GM18502 (cell line): ENCODE data around the gene ACAN.

ENCODE experiments used
- ATAC-seq: cut with Tn5 transposase; IDR thresholded peaks from one replicate; pipeline ENCODE4 v1.9.1; 2021; ENCODE audit warnings: mild to moderate bottlenecking; ENCODE audit not compliant: unreplicated experiment, poor library complexity

ACAN gene

DNA sequence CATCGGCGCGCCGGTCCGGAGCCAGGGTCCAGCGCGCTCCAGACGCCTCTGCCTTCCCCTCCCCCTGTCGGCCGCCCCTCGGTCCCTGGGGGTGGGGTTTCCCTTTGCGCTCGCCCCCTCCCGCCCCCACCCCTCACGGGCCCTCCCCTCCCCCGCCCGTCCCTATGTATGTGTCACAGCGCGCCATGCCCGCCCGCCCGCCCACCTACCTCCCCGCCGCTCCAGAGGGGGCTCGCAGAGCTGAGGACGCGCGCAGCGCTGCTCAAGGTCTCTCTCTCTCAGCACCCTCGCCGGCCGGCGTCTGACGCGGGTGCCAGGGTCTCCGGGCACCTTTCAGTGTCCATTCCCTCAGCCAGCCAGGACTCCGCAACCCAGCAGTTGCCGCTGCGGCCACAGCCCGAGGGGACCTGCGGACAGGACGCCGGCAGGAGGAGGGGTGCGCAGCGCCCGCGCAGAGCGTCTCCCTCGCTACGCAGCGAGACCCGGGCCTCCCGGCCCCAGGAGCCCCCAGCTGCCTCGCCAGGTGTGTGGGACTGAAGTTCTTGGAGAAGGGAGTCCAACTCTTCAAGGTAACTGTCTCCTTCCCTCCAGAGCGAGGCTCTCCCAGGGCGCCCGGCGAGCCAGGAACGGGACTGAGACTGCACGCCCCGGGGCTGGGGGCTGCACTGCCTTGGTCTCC, at the start of gene ACAN:
TSS of gene ACAN (plus strand) at position 196 of the 679 bp plus-strand sequence. CDS start 32,771 bp downstream, outside the sequence.
- ATAC-seq = no peak

DNA sequence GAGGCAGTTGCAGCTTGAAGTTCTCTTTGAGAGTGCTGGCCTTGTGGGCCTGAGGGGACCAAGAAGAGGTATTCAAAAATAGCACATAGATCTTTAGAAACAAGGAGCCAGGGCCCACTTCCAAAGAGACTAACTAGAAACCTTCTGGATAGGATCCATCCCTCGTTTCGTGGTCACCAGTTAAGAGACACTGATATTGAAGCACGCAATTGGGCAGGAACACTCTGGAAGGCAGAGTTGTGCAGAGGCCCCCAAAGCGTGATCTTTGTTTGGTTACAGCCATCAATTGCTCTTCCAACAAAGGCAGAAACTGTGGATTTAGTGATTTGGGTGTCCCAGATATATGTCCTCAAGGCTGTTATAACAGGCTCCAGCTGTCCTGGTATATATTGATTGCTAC, 46.7 kb upstream of the ACAN start:
- no peak for ATAC-seq

DNA sequence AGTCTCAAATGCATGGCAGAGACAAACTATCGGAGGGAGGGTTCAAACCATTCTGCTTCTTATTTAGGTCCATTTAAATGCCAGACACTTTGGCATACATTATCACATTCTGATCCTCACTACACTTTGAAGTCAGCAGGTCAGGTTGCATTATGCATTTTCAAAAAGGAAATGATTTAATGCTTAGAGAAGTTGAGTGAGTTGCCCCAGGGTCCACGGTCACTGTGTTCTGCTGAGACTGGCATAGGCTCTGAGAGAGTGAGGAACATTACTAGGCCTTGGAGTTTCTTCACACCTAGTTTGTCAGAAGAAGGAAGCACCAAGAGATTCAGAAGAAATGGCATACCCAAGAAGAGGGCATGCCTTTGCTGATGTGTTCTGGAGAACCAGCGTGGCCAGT, 46.3 kb upstream of the ACAN start:
- ATAC-seq = no peak

DNA sequence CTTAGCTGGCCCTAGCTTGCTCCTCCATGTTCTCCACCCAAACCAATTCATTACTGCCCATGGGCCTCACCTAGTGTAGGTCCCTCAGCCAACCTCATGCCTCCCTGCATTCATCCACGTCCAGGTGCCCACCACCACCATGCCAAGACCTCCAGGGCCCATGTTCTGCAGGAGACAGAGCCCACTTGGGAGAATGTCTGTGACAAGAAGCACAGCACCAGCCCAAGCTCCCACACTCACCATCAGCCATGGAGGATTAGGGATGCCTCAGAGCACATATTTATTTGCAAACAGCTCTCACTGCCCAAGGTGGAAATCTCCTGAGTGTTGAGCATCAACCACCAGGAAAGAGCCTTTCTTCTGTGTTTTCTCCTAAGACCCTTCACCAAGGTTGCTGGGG, 43.4 kb upstream of the ACAN start:
- no peak for ATAC-seq

DNA sequence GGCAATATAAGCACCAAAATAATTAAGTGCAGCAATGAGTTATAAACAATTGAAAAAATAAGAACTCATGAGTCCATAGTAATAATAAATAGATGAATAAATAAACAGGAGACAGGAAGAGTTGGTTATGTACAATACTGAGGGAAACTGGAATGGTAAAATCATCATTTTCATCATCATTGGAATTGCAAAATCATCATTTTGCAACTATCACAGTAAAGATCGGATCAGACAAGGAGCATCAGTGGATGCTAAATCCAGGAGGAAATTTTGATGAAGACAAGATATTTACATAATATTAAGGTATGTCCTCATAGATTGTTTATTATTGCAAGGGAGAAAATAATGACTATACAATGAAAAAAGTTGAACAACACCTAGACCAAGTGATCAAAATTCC, 38.8 kb upstream of the ACAN start:
- ATAC-seq = no peak

DNA sequence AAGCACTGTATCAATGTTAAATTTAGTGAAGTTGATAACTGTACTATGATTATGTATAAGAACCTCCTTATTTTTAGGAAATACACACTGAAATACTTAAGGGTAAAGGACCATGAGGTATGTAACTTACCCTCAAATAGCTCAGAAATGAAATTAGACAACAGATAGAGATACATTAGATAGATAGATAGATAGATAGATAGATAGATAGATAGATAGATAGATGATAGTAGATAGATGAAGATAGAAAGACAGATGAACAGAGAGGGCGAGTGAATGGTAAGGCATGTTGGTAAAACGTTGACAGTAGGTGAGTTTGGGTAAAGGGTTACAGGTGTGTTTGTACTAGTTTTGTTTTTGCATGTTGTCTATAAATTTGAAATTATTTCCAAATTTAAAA, 38.0 kb upstream of the ACAN start:
- ATAC-seq = no peak

DNA sequence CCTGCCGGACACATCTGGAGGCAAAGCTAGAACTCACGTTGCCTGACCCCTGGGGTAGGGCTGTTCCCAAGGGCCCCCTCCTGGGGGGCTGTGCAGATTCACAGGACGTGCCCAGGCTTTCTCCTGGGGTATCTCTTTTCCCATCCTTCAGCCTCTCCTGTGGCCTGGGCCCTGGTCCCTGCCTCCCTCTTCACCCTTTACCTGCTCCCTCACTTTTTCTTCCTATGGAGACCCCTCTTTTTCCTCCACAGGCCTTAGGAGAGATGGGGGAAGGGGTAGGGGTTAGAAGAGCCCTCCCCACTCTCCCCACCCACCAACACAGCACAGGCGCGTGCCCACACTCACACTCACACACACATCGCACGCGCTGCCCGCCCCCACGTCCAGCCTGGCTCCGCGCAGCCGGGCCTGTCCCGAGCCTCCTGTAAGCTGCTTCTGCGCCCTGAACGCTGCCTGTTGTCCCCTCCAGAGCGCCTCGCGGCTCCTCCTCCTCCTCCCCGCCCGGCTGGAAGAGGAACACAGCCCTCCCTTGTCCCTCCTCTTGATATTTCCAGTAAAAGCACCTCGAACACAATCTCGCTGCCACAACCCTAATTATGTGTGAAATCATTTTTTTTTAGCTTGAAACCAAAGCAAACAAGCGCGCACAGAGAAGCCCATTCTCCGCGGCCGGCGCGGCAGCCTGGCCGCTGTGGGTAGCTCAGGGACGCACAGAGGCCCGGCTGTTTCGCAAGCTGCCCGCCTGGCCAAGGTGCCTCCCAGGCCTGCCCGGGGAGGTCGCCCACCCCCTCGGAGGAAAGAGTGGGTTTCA, 33.9 kb upstream of the ACAN start:
- ATAC-seq = no peak

DNA sequence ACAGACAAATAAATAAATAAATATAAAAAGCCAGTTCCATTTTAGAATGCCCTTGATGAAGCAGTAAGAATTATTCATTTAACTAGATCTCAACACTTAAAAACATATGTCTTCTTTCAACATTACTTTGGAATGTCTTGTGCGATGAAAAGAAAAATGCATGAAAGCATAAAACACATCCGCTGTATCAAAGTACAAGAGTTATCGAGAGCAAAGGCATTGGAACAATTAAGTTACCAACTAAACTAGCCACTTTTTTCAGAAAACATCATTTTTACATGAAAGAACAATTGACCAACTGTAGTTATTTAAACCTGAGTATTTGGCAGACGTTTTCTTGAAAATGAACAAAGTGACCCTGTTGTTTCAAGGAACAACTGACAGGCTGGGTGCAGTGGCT, 27.5 kb upstream of the ACAN start:
- no peak for ATAC-seq

DNA sequence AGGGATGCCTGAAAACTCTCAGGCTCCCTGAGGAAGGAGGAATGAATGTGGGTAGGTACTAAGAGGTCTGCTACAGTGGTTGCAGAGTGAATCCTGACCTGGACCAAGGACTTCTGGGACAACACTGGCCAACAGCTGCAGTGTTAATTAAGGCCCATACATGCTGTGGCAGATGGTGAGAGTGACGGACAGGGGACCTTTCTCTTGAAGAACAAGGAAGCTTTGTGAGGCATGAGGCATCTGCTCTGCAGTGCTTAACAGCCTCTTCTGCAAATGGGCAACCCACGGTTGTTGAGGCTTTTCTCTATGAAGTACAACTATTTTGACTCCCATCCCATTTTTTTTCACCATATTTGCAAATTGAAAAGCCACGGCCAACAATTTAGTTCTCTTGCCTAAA, 26.6 kb upstream of the ACAN start:
- ATAC-seq = no peak

DNA sequence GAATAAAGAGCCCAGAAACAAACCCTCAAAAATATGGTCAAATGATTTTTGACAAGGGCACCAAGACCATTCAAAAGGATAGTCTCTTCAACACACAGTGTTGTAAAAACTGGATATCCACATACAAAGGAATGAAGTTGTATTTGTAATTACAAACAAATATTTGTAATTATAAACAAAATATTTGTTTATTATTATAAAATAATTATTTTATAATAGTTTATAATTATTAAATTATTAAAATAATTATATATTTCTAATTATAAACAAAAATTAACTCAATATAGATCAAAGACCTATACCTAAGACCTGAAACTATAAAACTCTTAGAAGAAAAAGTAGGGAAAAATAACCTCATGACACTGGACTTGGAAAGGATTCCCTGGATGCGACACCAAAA, 23.3 kb upstream of the ACAN start:
- no peak for ATAC-seq

DNA sequence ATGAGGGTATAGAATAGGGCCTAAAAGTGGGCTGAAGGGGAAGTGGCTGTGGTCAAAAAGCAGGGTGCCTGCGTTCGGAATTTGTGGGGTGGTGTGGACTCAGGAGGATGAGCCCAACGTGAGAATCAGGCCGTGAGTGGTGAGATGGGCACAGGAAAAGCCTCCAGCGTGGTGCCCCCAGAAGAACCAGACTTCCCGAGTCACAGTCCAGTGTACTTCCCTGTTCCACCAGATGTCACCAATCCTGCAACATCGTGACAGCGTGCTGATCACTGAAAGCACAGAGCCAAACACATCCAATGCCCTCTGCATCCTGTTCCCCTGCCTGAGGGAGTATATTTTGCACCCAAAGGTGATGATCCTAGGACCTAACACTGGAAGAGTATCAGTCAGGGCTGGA, 20.8 kb upstream of the ACAN start:
- no peak for ATAC-seq

DNA sequence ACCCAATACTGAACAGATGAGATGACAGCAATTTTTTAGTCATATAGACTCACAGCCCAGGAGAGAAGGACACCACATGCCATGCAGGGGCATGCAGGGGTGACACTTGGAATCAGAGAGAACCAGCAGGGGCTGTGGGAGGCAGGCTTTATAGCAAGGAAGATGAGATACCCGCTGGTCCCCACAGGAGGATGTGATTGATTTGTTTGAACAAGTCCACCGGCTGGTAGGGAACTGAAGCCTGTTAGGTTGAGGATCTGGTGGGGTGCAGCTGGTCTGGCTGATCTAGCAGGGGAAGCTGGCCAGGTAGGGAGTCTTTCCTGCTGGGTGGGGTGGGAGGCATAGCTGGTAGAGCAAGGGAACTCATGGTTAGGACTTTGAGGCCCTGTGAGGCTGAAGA, 18.0 kb upstream of the ACAN start:
- no peak for ATAC-seq

DNA sequence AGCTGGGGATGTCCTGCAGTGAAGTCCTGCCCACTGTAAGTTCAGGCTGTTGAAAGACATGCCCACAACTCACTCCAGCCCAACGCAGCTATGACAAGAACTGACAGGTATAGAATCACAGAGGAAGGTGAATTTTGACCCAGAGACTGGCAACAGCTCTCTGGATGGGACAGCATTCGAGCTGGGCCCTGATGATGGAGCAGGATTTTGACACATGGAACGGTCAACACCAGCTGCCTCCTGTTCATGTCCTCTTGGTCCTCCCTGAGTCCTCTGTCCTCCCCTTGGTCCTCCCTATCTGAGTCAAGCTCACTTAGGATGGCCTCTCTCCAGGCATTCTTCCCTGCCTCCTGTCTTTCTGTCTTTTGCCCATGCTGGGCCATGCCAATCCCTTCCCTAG, 15.2 kb upstream of the ACAN start:
- no peak for ATAC-seq

DNA sequence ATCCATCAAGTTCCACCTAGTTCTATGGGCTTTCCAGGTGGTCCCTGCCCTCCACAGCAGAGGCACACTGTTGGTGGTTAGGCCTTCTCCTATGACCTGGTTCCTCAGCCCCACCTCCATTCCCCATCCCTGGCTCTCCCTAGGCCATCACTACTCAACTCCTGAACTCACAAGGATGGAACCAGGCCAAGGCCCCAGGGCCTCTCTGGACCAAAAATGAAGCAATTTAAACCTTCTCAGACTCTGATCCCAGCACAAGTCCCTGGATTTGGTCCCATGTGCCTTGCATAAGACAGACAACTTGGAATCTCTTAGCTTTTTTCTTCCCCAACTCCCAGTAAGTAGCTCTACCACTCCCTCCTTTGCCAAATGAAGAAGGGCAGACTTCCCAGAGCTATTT, 14.4 kb upstream of the ACAN start:
- no peak for ATAC-seq

DNA sequence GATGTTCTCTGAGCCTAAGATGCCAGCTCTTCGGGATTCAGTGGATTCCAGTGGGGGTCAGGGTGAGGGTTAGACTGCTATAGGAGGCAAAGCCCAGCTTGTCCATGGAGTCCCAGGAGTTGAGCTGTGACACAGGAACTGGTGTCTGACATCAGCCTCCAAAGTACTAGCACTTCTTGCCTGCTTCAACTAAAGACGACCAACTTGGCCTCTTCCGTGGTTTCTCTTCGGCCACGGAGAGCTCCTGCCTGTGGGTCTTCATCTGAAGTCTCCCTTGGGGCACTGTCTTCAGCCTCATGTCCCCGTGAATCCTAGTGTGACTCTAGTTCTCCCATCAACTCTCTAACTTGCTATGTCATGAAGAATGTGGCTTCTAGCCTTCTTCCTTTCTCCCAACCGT, 12.8 kb upstream of the ACAN start:
- ATAC-seq = no peak

DNA sequence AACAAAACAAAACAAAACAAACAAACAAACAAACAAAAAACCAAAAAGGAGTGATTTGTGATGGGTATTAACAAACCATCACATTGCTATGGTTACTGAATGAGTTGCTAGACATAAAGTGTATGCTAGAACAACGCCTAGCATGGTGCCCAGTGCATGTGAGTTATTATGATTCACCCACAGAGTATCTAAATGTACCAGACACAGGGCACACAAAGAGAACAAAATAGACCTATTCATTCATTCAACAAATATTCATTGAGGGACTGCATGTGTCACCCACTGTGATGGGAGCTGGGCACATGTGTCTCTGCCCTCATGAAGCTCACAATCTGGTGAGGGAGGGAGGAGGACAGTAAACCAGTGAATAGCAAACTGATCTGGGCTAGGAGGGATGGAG, 11.6 kb upstream of the ACAN start:
- no peak for ATAC-seq

DNA sequence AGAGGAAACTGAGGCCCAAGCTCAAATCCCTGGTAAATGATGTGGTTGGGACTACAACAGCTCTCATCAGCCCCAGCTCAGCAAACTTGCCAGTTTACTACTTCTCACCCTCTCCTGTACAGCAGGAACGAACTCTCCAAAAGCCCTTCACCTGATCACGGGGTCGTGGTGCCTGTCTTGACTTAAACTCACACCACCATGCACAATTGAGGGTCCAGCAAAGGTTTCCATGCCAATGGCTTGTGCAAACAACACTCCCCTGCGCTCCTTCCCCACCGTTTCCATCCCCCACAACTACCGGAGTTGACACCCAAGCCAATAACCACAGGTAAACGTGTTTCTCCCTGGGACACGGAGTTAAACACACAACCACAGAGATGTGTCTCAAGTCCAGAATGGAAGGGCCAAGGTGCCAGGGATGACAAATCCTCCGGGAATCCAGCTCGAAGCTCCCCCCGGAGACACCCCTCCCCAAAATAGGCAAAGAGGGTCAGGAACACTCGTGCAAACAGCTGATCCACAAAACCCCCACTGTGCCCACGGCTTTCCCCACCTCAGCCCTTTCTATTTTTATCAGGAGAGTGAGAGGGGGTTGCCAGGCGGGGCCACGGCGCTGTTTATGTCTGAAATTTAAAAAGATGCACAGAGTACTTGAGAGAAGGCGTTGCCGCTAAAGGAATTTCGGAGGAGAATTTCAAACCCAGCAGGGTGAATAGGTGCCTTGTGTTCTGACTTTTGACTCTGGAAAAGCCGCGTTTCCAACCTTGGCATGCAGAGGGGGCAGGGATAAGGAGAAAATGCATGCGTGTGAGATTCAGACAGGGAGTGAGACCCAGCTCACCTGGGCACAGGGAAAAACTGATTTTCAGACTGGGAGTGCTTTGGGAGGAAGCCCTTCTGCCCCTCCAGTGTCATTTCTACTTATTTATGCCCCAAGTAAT, 10.6 kb upstream of the ACAN start:
- ATAC-seq = no peak

DNA sequence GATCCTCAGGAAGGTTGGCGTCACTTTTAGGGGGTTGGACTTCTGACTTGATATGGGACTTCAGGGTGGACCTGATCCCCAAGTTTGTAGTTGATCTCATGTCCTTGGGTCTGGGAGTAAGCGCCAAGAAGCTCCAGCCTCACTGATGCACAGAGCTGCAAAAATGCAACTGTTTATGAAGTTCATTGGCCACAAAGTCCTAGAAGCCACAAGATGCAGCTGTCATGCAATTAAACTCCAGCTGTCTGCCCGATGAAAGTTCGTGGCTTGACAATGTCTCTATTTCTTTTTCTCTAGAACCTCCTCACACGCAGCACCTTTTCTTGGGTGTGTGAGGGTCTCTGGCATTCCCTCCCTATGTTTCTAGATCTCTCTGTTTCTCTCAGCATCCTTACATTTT, 9.2 kb upstream of the ACAN start:
- ATAC-seq = no peak

DNA sequence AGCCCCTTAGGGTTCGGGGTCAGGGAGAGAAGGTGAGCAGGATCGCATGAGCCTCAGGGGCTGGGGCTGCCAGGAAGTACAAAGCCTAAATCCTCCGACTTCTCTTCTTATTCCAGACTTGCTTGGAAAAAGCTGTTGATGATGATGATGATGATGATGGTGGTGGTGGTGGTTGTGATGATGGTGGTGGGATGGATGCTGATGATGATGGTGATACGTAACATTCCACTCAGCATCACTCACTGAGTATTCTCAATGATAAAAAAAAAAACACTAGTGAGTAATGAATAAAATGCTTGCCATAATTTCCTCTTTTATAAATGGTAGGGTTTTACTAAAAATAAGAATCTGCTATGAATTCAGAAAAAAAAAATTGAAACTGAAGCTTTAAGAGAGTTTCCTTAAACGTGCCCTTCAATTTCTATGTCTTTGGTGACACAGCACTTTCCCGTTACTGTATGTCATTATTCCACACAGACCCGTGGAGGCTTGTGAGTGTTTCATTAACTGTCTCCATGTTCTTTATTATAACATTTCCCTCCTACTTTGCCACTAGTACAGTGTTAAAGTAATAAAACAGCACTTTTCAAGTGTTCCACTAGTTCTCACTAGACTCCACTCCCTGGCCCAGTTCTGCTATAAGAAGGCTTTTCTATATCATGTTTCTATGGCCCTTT, 5.4 kb upstream of the ACAN start:
- ATAC-seq = no peak

DNA sequence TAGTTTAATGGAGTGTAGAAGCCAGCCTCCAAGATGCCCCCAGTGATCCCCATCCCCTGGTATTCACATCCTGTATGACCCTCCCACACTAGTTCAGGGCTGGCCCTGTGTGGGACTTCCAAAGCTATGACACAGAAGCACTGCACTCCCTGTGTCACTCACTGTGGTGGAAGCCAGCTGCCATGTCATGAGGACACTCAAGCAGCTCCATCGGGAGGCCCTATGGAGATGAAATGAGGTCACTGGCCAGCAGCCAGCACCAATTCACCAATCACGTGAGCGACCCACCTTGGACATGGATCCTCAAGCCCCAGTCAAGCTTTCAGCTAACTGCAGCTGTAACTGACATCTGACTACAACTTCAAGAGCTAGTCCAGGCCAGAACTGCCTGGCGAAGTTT, 3.9 kb upstream of the ACAN start:
- ATAC-seq = no peak
